Ecto neural progenitor cell (in vitro differentiated cells): Measurements from ENCODE around the gene PRL.

ENCODE experiments used
- DNase-seq: peaks from one replicate; pipeline ENCODE4 v3.0.0-alpha.2; 2018; ENCODE audit warnings: low spot score

PRL gene

DNA sequence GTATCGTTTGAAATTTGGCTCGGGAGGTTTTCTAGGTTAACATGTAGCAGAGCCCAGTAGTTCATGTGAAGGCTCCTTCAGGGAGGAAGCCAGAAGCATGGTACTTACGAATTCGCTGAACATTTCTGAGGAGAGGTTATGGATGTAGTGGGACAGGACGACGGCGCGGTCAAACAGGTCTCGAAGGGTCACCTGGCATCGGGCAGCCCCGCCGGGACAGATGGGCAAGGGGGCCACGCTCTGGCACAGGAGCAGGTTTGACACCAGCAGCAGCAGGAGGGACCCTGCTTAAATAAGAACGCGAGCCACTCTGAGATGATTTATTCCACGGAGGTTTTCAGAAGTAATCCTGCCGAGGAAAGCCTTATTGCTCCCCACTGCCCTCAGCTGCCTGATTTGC is 2.5 kb downstream of the PRL start:
- DNase-seq = no peak

DNA sequence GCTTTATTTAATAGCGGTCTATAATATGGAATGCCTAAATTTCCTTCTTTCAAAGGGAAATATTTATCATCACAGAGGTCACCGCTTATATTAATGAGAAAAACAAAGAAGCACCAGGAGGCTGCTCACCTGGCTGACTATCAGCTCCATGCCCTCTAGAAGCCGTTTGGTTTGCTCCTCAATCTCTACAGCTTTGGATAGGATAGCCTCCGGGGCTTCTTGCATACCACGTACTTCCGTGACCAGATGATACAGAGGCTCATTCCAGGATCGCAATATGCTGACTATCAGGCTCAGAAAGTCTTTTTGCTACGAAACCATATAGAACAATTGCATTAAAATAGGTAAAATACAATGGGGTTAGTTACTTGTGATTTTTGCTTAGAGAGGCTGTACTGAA is 6.8 kb downstream of the PRL start:
- no peak for DNase-seq

DNA sequence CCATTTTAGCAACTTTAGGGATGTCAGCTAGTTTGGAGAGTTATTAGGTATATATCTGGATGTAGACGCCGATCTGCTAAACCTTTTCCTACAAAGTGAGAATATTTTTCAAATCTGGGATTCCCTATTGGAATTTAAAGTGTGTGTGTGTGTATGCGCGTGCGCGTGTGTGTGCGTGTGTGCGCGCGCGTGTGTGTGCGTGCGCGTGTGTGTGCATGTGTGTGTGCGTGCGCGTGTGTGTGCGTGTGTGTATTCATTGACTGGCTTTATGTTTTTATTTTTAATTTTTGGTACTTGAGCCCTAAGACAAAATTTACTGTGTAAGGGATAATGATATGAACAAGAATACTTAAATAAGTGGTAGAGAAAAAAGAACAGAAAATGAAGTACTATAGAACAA is 8.1 kb downstream of the PRL start:
- DNase-seq = no peak

GRCh38 chr6:22284666-22285065 is 12.2 kb downstream of the PRL start:
- no peak for DNase-seq

DNA sequence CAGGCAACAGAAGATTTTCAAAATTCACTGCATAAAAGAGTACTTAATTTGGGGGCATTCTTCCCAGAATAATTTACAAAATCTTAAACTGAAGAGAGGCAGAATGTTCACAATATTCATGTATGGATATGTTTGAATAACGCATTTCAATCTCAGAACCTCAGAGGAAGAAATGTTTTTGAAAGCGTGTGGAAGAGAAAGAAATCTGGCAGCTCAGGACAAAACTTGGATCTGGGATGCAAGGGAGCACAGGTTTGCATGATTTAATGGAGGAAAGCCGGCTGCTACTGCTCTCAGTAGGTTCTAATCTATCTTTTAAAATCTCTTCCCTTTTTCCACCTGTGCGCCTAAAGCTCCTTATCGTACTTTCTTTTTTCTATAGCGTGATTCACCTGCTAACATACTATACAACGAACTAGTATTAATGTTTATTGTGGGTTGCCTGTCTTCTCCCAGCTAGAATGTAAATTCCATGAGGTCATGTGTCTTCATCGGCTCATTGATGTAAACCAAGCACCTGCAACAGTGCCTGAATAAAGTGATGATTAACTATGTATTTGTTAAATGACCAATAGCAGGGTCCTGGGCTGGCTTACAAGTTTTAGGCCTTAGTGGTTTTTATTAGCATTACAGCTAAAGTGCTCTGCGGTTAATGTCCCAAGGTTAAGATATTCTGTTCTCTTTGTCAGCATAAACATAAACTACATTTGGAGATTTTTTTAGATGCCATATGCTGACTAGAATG is 15.3 kb downstream of the PRL start:
- no peak for DNase-seq

DNA sequence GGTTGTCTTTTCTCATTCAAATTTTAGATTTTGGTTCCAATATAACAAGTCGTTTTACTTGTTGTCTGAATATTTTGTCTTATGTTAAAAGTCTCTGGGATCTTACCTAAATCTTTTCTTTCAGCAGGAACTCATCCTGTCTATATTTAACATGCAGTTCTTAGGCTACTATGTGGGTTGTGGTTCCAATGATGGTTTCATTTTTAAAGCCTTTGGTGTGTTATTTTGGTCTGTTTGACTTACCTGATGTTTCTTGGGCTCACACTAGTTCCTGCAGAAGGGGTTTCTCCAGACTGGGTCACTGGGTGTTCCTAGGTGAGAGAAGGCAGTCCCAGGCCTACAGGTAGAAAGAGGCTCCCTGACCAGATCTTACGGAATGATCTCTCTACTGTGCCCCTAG is 17.4 kb downstream of the PRL start:
- DNase-seq = no peak

DNA sequence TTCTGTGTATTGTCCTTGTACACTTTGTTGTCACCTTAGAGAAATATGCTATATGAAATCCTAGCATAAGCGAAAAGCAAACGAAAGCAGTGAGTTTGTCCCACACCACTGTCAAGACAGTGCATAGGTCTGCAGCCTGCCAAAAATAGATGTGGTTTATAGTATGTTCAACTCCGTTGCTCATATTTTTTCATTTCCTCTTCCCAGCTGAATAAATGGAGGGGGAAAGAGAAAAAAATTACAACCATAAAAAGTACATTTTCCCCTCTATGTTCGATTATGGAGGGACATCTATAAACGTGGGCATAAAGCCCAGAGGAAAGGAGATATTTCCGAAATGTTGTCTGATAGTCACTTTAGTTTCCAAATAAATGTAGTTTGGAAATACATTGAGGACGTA is 25.8 kb downstream of the PRL start:
- DNase-seq = no peak

GRCh38 chr6:22263748-22264147 is 33.1 kb downstream of the PRL start:
- DNase-seq = no peak

GRCh38 chr6:22254886-22255285 is 42.0 kb downstream of the PRL start:
- DNase-seq = no peak

GRCh38 chr6:22253955-22254655 is 42.7 kb downstream of the PRL start:
- DNase-seq = no peak

DNA sequence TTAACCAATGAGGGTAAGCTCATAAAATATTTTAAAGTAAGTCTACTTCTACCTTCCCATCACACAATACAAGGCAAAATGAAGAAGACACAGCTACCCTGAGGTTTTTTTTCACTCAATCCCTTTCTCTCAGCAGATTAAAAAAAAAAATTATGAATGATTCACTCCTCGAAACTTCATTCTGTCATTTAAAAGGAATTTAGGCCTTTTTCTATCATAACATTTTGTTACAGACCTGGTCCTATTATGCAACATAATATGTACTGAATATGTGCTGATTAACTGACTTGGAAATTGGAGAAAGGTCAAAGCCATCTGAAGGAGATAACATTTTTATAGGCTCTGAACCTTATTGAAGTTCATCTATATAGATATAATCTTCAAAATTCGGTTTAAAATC is 45.5 kb downstream of the PRL start:
- DNase-seq = no peak

- peak; percentile 81 for DNase-seq
Observed at GRCh38 chr6:22250486-22250885, 46.4 kb downstream of the PRL start.

DNA sequence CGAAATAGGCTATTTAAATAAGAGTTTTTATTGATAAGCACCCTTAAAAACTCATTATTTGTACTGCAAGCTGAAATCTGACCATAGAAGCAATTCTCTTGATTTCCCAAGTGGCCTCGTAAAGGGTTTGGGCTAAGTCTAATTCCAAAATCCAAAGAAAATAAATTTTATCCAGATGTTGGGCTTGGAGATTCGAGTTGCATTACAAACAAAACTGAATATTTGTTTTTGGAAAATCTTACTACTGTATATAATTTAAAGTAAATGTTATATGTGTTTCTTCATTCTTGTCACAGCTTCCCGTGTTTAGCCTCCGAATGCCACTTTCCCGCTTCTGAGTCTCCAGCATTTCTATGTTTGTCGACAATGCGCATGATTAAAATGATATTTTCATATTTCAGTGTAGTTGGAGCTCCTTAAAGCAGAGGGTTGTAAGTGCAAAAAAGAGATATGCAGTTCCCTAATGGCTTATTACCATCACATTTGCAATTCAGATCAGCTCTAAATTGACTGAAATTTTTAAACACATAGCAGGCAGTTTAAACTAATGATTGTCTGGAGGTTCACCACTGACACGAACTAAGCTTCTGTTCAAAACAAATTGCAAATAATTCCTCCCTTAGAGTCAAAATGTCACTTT is 47.0 kb downstream of the PRL start:
- no peak for DNase-seq

GRCh38 chr6:22248513-22249308 is 48.1 kb downstream of the PRL start:
- DNase-seq = no peak

DNA sequence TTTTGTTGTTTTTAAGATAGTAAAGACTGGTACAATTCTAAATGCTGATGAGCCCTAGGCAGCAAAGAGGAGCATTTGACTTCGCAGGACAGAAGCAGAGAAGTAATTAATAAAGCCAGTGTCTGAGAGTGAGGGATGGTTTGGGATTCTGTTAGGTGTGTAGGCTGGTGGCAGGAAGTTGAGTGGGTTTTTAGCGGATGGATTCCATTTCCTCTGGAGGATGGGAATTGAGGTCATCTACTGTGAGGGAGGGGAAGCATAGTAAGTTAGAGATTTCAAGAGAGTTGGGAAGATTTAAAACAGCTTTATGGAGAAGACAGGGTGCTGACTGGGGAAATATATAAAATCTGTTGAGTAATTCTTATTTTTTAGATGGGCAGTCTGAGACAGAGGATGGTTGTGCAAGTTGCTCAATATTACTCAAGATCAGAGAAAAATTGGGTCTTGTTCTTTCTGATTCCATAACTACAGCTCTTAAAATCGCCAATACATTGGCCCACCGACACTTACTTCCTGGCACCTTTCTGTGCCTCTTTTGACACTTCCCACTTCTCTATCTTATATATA is 48.8 kb downstream of the PRL start:
- no peak for DNase-seq

GRCh38 chr6:22240025-22240424 is 56.8 kb downstream of the PRL start:
- no peak for DNase-seq

- DNase-seq = no peak
Observed at GRCh38 chr6:22239261-22239921, 57.4 kb downstream of the PRL start.

DNA sequence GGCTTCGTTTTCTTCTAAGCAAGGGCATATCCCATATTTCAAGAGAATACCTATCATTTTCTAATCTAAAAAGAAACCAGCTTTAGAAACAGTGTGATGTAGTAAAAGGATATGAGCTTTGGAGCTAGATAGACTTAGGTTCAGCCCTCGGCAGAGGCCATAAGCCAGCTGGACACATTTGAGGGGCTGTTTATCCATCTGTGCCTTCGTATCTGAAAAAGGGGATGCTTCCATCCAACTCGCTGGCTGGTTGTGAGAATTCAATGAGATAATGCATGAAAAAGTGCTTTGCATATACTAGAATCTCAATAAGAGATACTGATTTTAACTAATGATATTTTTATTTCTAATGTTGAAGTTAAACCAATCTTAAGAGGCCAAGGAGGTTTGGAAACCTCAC is 58.0 kb downstream of the PRL start:
- no peak for DNase-seq

- no peak for DNase-seq
Observed at GRCh38 chr6:22237526-22237925, 59.3 kb downstream of the PRL start.
